ENCODE results near the gene SCRN1.

Gene SCRN1

DNA sequence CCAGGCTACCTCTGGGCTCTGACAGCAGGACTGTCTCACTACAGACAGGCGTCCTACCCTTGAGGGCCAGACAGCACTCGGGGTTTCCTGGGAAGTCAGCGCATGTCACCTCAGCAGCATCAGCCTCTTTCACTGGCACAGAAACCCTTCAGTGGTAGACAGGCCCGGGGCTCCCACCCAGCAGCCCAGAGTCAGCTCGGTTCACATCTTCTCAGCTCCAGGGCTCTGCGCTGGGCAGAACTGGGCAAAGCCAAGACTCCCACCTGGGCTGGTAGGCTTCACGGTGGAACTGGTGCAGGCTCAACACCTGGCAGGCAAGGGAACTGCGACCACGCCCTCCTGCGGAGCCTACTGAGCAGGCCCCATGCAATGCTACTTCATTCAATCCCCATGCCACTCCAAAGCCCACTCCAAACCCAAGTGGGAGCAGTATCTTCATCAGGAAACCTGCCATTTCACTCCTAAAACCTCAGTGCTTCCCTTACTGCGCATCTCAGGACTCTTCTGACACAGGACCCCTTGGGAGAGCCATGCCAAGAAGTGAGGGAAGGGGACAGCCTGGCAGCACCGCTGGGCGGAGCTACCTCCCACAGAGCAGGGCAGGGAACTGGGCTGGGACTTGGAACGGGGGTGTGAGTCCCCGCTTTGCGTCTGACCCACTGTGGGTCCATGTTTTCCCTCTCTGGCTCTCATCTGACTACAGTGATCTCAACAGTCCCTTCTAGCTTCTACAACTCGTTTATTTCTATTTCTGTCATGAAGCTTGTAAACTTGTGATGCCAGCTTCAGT lies 60.4 kb downstream of the SCRN1 start:
- no peak overlapping the region for H3K9ac ChIP-seq (ENCODE audit: low read length)
- no peak overlapping the region for H2AK5ac ChIP-seq (ENCODE audit: low read length, severe bottlenecking)
- no peak overlapping the region for H2BK12ac ChIP-seq (ENCODE audit: low read length in 2 of 2)
- no peak overlapping the region for H2BK15ac ChIP-seq (ENCODE audit: low read depth, poor library complexity, severe bottlenecking)
- peaks cover 43% of the 10 kb centered on the region for H3K79me1 ChIP-seq (replicated peaks; ENCODE audit: low read length, poor library complexity, severe bottlenecking)
- no peak overlapping the region for H3K18ac ChIP-seq (ENCODE audit: low read depth in 1 of 2, low read length in 2 of 2)
- H3K36me3 ChIP-seq (ENCODE audit: control insufficient read depth in 1 of 2, insufficient read depth in 2 of 2, low read depth in 1 of 2, low read length in 2 of 2) = peaks cover 42 to 64% of the 10 kb centered on the region in 2 experiments
- no peaks in the 10 kb centered on the region for H3K9me3 ChIP-seq (ENCODE audit: control insufficient read depth, low read length)
- H3K4me2 ChIP-seq (ENCODE audit: low read length, poor library complexity, severe bottlenecking) = no peak overlapping the region
- H3K27ac ChIP-seq (ENCODE audit: low read length, poor library complexity, severe bottlenecking) = no peak overlapping the region
- H3K4ac ChIP-seq (ENCODE audit: low read depth in 1 of 2, low read length in 2 of 2) = no peak overlapping the region
- H3K4me1 ChIP-seq (ENCODE audit: control insufficient read depth, insufficient read depth, low read depth, low read length) = peaks cover 8% of the 10 kb centered on the region
- H2BK120ac ChIP-seq (ENCODE audit: low read depth, low read length) = no peak overlapping the region
- 90% methylated on average over 16 of the region's 17 CpGs for WGBS
- H4K8ac ChIP-seq (ENCODE audit: low read length) = no peak overlapping the region
- H4K91ac ChIP-seq (ENCODE audit: low read length) = no peak overlapping the region
- H3K27me3 ChIP-seq (ENCODE audit: control insufficient read depth in 1 of 2, insufficient read depth in 1 of 2, low read length in 2 of 2) = no peaks in the 10 kb centered on the region
- H3K4me3 ChIP-seq (ENCODE audit: insufficient read depth in 1 of 2, low read depth in 1 of 2, low read length in 2 of 2) = peak overlapping the region in 1 of 2 experiments; percentile 20
- DNase-seq = no peak
- H2BK5ac ChIP-seq (ENCODE audit: low read depth, low read length, poor library complexity, severe bottlenecking) = no peak overlapping the region
- peak overlapping the region in 1 of 2 experiments; percentile 87 for H3K14ac ChIP-seq (ENCODE audit: low read length in 2 of 2)
- H3K23ac ChIP-seq (ENCODE audit: low read length in 2 of 2) = peak overlapping the region in 1 of 2 experiments; percentile 34
- H2AFZ ChIP-seq (ENCODE audit: low read depth, low read length) = no peak overlapping the region

DNA sequence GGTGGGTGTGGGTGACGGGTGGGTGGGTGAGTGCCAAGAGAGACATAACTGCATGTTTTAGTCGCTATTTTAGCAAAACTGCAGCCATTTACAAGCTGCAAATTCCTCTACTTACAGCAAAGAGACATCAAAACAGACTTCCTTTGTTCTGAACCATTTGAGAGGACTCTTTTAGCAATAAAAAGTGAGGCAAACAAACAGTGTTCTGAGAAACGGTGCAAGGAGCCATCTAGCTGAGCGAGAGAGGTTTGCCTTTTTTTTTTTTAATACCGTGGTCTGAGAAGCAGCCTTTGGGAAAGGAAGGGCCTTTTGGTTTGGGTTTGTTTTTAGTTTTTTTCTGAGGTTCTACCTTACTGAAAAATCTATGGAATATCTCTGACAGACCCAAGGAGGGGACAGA lies 62.9 kb downstream of the SCRN1 start:
- Histone ChIP-seq H2AK5ac (ENCODE audit: low read length, severe bottlenecking) (no peak overlapping the region), H2AFZ (ENCODE audit: low read depth, low read length) (no peak overlapping the region), H3K23ac (ENCODE audit: low read length in 2 of 2) (no peak overlapping the region), H3K36me3 (ENCODE audit: control insufficient read depth in 1 of 2, insufficient read depth in 2 of 2, low read depth in 1 of 2, low read length in 2 of 2) (peaks cover 55 to 78% of the 10 kb centered on the region in 2 experiments), H3K79me1 (replicated peaks; ENCODE audit: low read length, poor library complexity, severe bottlenecking) (peaks cover 42% of the 10 kb centered on the region), H2BK15ac (ENCODE audit: low read depth, poor library complexity, severe bottlenecking) (no peak overlapping the region), H3K18ac (ENCODE audit: low read depth in 1 of 2, low read length in 2 of 2) (no peak overlapping the region), H3K4me1 (ENCODE audit: control insufficient read depth, insufficient read depth, low read depth, low read length) (peaks cover 13% of the 10 kb centered on the region), H3K27ac (ENCODE audit: low read length, poor library complexity, severe bottlenecking) (no peak overlapping the region), H3K9me3 (ENCODE audit: control insufficient read depth, low read length) (no peaks in the 10 kb centered on the region), H3K9ac (ENCODE audit: low read length) (no peak overlapping the region), H2BK120ac (ENCODE audit: low read depth, low read length) (no peak overlapping the region), H3K27me3 (ENCODE audit: control insufficient read depth in 1 of 2, insufficient read depth in 1 of 2, low read length in 2 of 2) (no peaks in the 10 kb centered on the region), H4K8ac (ENCODE audit: low read length) (no peak overlapping the region), H3K14ac (ENCODE audit: low read length in 2 of 2) (no peak overlapping the region), H3K4me3 (ENCODE audit: insufficient read depth in 1 of 2, low read depth in 1 of 2, low read length in 2 of 2) (no peak overlapping the region), H2BK12ac (ENCODE audit: low read length in 2 of 2) (no peak overlapping the region), H4K91ac (ENCODE audit: low read length) (no peak overlapping the region), H2BK5ac (ENCODE audit: low read depth, low read length, poor library complexity, severe bottlenecking) (no peak overlapping the region), H3K4me2 (ENCODE audit: low read length, poor library complexity, severe bottlenecking) (no peak overlapping the region), H3K4ac (ENCODE audit: low read depth in 1 of 2, low read length in 2 of 2) (no peak overlapping the region)
- DNase-seq = no peak
- 87% methylated on average over 3 of the region's 5 CpGs for WGBS

DNA sequence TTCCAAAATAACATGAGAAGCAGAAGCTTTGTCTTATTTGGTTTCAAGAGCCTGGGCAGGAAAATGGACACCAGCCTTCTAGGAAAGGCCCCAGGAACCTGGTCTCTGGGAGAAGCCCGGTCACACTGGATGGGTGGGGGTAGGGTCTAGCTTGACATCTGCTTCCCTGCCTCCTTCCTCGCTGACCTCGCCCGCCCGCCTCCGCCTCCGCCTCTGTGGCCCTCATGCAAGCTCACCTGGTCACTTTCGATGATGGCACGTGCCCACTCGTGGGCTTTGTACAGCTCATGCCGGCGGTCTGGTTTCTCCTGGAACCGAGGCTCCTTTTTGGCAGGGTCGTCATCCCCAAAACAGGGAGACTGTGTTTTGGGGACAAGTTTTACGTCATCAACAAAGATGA lies 63.4 kb downstream of the SCRN1 start:
- Histone ChIP-seq H3K18ac (ENCODE audit: low read depth in 1 of 2, low read length in 2 of 2) (no peak overlapping the region), H3K23ac (ENCODE audit: low read length in 2 of 2) (no peak overlapping the region), H4K91ac (ENCODE audit: low read length) (no peak overlapping the region), H3K4me3 (ENCODE audit: insufficient read depth in 1 of 2, low read depth in 1 of 2, low read length in 2 of 2) (no peak overlapping the region), H3K14ac (ENCODE audit: low read length in 2 of 2) (no peak overlapping the region), H3K4ac (ENCODE audit: low read depth in 1 of 2, low read length in 2 of 2) (no peak overlapping the region), H3K4me2 (ENCODE audit: low read length, poor library complexity, severe bottlenecking) (no peak overlapping the region), H4K8ac (ENCODE audit: low read length) (no peak overlapping the region), H2BK15ac (ENCODE audit: low read depth, poor library complexity, severe bottlenecking) (no peak overlapping the region), H2BK12ac (ENCODE audit: low read length in 2 of 2) (no peak overlapping the region), H2AFZ (ENCODE audit: low read depth, low read length) (no peak overlapping the region), H3K27ac (ENCODE audit: low read length, poor library complexity, severe bottlenecking) (no peak overlapping the region), H3K27me3 (ENCODE audit: control insufficient read depth in 1 of 2, insufficient read depth in 1 of 2, low read length in 2 of 2) (no peaks in the 10 kb centered on the region), H3K36me3 (ENCODE audit: control insufficient read depth in 1 of 2, insufficient read depth in 2 of 2, low read depth in 1 of 2, low read length in 2 of 2) (peaks cover 55 to 81% of the 10 kb centered on the region in 2 experiments), H2BK120ac (ENCODE audit: low read depth, low read length) (no peak overlapping the region), H3K9ac (ENCODE audit: low read length) (no peak overlapping the region), H3K79me1 (replicated peaks; ENCODE audit: low read length, poor library complexity, severe bottlenecking) (peaks cover 39% of the 10 kb centered on the region), H2BK5ac (ENCODE audit: low read depth, low read length, poor library complexity, severe bottlenecking) (no peak overlapping the region), H2AK5ac (ENCODE audit: low read length, severe bottlenecking) (no peak overlapping the region), H3K4me1 (ENCODE audit: control insufficient read depth, insufficient read depth, low read depth, low read length) (peaks cover 13% of the 10 kb centered on the region), H3K9me3 (ENCODE audit: control insufficient read depth, low read length) (no peaks in the 10 kb centered on the region)
- DNase-seq = no peak
- 98% methylated on average over 15 of the region's 15 CpGs for WGBS

DNA sequence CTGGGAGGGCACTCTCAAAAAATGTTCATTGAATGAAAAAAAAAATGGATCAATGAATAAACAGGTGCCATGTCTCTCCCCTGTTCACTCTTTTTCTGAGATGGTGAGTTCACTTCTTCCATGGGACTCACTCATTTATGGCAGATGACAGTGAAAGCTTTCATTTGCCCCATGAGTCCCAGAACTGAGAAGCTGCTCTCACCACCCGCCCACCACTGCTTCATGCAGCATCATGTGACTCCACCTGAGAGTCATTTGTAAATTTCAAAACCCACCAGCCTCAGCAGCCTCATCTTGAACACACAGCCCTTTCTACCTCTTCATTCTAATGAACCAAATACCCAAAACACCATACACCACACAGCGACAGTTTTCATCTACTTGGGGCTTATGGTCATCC lies 64.9 kb downstream of the SCRN1 start:
- no peak overlapping the region for H2BK15ac ChIP-seq (ENCODE audit: low read depth, poor library complexity, severe bottlenecking)

More for the DNA sequence above, 64.9 kb downstream of the SCRN1 start:
- Histone ChIP-seq H4K91ac (ENCODE audit: low read length) (no peak overlapping the region), H2AK5ac (ENCODE audit: low read length, severe bottlenecking) (no peak overlapping the region), H3K18ac (ENCODE audit: low read depth in 1 of 2, low read length in 2 of 2) (no peak overlapping the region), H3K4ac (ENCODE audit: low read depth in 1 of 2, low read length in 2 of 2) (no peak overlapping the region), H3K27ac (ENCODE audit: low read length, poor library complexity, severe bottlenecking) (no peak overlapping the region), H3K27me3 (ENCODE audit: control insufficient read depth in 1 of 2, insufficient read depth in 1 of 2, low read length in 2 of 2) (no peaks in the 10 kb centered on the region), H3K14ac (ENCODE audit: low read length in 2 of 2) (no peak overlapping the region), H3K79me1 (replicated peaks; ENCODE audit: low read length, poor library complexity, severe bottlenecking) (peaks cover 32% of the 10 kb centered on the region), H3K4me1 (ENCODE audit: control insufficient read depth, insufficient read depth, low read depth, low read length) (peaks cover 15% of the 10 kb centered on the region), H3K23ac (ENCODE audit: low read length in 2 of 2) (no peak overlapping the region), H2BK12ac (ENCODE audit: low read length in 2 of 2) (no peak overlapping the region), H2AFZ (ENCODE audit: low read depth, low read length) (no peak overlapping the region), H3K4me2 (ENCODE audit: low read length, poor library complexity, severe bottlenecking) (no peak overlapping the region), H2BK5ac (ENCODE audit: low read depth, low read length, poor library complexity, severe bottlenecking) (no peak overlapping the region), H3K36me3 (ENCODE audit: control insufficient read depth in 1 of 2, insufficient read depth in 2 of 2, low read depth in 1 of 2, low read length in 2 of 2) (peaks cover 48 to 87% of the 10 kb centered on the region in 2 experiments), H3K4me3 (ENCODE audit: insufficient read depth in 1 of 2, low read depth in 1 of 2, low read length in 2 of 2) (no peak overlapping the region), H2BK120ac (ENCODE audit: low read depth, low read length) (no peak overlapping the region), H3K9ac (ENCODE audit: low read length) (no peak overlapping the region), H4K8ac (ENCODE audit: low read length) (no peak overlapping the region), H3K9me3 (ENCODE audit: control insufficient read depth, low read length) (no peaks in the 10 kb centered on the region)
- DNase-seq = no peak
- WGBS = over 99% methylated on average over 2 of the region's 2 CpGs
